HepG2 (cell line): ENCODE data around the gene ACSL6. TPM values are rescaled to one million over a fixed set of nuclear protein-coding genes. Genes with fewer than 3 reads are reported as not detected.

ENCODE experiments used
- ATAC-seq: fragments of 200-7000 bp; cut with Tn5 transposase; 3 replicates; pipeline ENCODE4 v1.9.1; 2020; ENCODE audit warnings: mild to moderate bottlenecking, moderate library complexity
- BruUV-seq: library from RNA; stranded (reverse); fragments of 400-500 nt; replicated peaks from 2 replicates; lab custom pipeline; 2021; lab: Mats Ljungman, UMichigan
- CTCF ChIA-PET: fragments of 300-600 bp; formaldehyde crosslinking; extraction: SDS; loops from one replicate; lab custom pipeline; 2021; ENCODE audit warnings: low total read pairs, inconsistent platforms, low intra/inter-chr PET ratio; lab: Yijun Ruan, JAX
- POLR2A ChIA-PET: fragments of 350-600 bp; sonication (Branson Sonifier 250); formaldehyde crosslinking; loops from one replicate; lab custom pipeline; 2020; ENCODE audit warnings: antibody characterized with exemption, inconsistent platforms; lab: Yijun Ruan, JAX
- DNase-seq: peaks from one replicate; pipeline ENCODE4 v3.0.0-alpha.2; 2015; ENCODE audit warnings: low spot score
- FAIRE-seq: peaks from 3 replicates; lab custom pipeline; 2011; peaks lifted over from hg19 to GRCh38; lab: Jason Lieb, UNC
- H2AFZ ChIP-seq: one replicate; pipeline ENCODE4 v1.6.1; 2011; ENCODE audit warnings: low read length, inconsistent platforms
- H3K27ac ChIP-seq: fragments of 300-600 bp; 3 replicates; pipeline ENCODE4 v1.8.0; 2011; ENCODE audit warnings: mixed run types, mild to moderate bottlenecking, mixed read lengths, low read length, inconsistent platforms; ENCODE audit not compliant: insufficient read depth; ENCODE audit errors: extremely low read length
- H3K27me3 ChIP-seq, 2 experiments: fragments of 200-600 bp in 1 of 2; 2 replicates in 1 of 2; 3 replicates in 1 of 2; pipeline versions ENCODE4 v1.6.0 to v1.8.0; 2011; ENCODE audit warnings: low read length in 2 of 2, mild to moderate bottlenecking in 2 of 2, moderate library complexity in 2 of 2, inconsistent platforms in 1 of 2; ENCODE audit not compliant: insufficient read depth in 2 of 2, control insufficient read depth in 1 of 2
- H3K36me3 ChIP-seq, 2 experiments: fragments of 200-600 bp in 1 of 2; replicated peaks in 1 of 2; 2 replicates in 1 of 2; 3 replicates in 1 of 2; pipeline versions ENCODE4 v1.5.1 to v1.8.0; 2011; ENCODE audit warnings: low read length in 2 of 2, inconsistent platforms in 1 of 2; ENCODE audit not compliant: insufficient read depth in 2 of 2, control insufficient read depth in 1 of 2
- H3K4me1 ChIP-seq: 2 replicates; pipeline ENCODE4 v1.5.1; 2012; ENCODE audit warnings: low read length, inconsistent platforms; ENCODE audit not compliant: insufficient read depth
- H3K4me2 ChIP-seq: 2 replicates; pipeline ENCODE4 v1.6.0; 2011; ENCODE audit warnings: low read depth, low read length, inconsistent platforms
- H3K4me3 ChIP-seq, 3 experiments: fragments of 200-600 bp in 1 of 3; sonication (generic), shearing (Covaris generic) in 1 of 3; replicated peaks in 1 of 3; 2 replicates each; pipeline ENCODE4 v1.5.1; 2011 to 2016; ENCODE audit warnings: low read length in 3 of 3, inconsistent platforms in 2 of 3, low read depth in 2 of 3, mild to moderate bottlenecking in 2 of 3, control low read depth in 1 of 3, mixed read lengths in 1 of 3; ENCODE audit not compliant: insufficient read depth in 1 of 3
- H3K79me2 ChIP-seq: one replicate; pipeline ENCODE4 v1.6.1; 2011; ENCODE audit warnings: low read length, inconsistent platforms; ENCODE audit not compliant: insufficient read depth
- H3K9ac ChIP-seq: 2 replicates; pipeline ENCODE4 v1.6.0; 2011; ENCODE audit warnings: mild to moderate bottlenecking, low read depth, low read length, inconsistent platforms; ENCODE audit not compliant: insufficient read depth
- H3K9me3 ChIP-seq: 2 replicates; pipeline ENCODE4 v1.5.1; 2012; ENCODE audit warnings: mild to moderate bottlenecking, low read length
- H4K20me1 ChIP-seq: 2 replicates; pipeline ENCODE4 v1.6.0; 2011; ENCODE audit warnings: inconsistent platforms, mild to moderate bottlenecking, low read length, moderate library complexity; ENCODE audit not compliant: insufficient read depth
- BRD4 ChIP-seq: sonication (generic); formaldehyde crosslinking; IDR thresholded peaks from 2 replicates; pipeline ENCODE4 v1.4.0; 2020; ENCODE audit warnings: missing genetic modification reagents
- FOXP1 ChIP-seq, 2 experiments: fragments of 450-650 bp in 1 of 2; IDR thresholded peaks; 2 replicates each; pipeline ENCODE4 v1.6.1; 2017 to 2018; ENCODE audit warnings: antibody characterized with exemption in 1 of 2
- HIVEP1 ChIP-seq: sonication (generic); formaldehyde crosslinking; IDR thresholded peaks from 2 replicates; pipeline ENCODE4 v1.4.0; 2020; ENCODE audit warnings: mild to moderate bottlenecking, missing genetic modification reagents
- PITX1 ChIP-seq: sonication (generic); formaldehyde crosslinking; IDR thresholded peaks from 2 replicates; pipeline ENCODE4 v1.5.1; 2020; ENCODE audit warnings: mild to moderate bottlenecking, missing genetic modification reagents
- ZNF766 ChIP-seq: sonication (generic); formaldehyde crosslinking; IDR thresholded peaks from 2 replicates; pipeline ENCODE4 v1.5.0; 2020; ENCODE audit warnings: missing genetic modification reagents, borderline replicate concordance
- WGBS: methylation state at CpG from one replicate; pipeline ENCODE4 v1.1.6; 2017; ENCODE audit warnings: low lambda C conversion rate; 5-methylcytosine and 5-hydroxymethylcytosine counted together
- in situ Hi-C: cut with HindIII; loops from 2 replicates; pipeline ENCODE4 v1.10.0; 2017; ENCODE audit warnings: low pct_unique_long_range_greater_than_20kb; ENCODE audit not compliant: extremely low pct_ligation_motif_present
- intact Hi-C: fragments of 100-400 bp; cut with micrococcal nuclease; formaldehyde crosslinking; loops from one replicate; pipeline ENCODE4 v1.10.0; 2022; ENCODE audit not compliant: unreplicated experiment
- polyA plus RNA-seq, 8 experiments: library from polyadenylated mRNA; depleted of rRNA in 3 of 8; stranded (reverse) in 7 of 8; unstranded in 1 of 8; fragments of >200 nt; fragmentation: Illumina TruSeq in 4 of 8; extraction: Trizol in 4 of 8; gene quantifications; 2 replicates each; pipeline versions ENCODE4 v1.2.1 to v1.2.3, GENCODE V29; 2011 to 2016; ENCODE audit warnings: low read depth in 4 of 8, missing spikeins in 1 of 8, mixed read lengths in 1 of 8; ENCODE audit not compliant: insufficient read depth in 1 of 8
- total RNA-seq, 5 experiments: library from RNA; depleted of rRNA; stranded (reverse); fragments of >200 nt; fragmentation: Illumina TruSeq; extraction: Trizol; gene quantifications; 2 replicates each; pipeline ENCODE4 v1.2.3, GENCODE V29; 2016; ENCODE audit warnings: low read depth in 1 of 5
- TF ChIP-seq, protein P1 (sequence below): sonication (generic); formaldehyde crosslinking; IDR thresholded peaks from 2 replicates; pipeline ENCODE4 v1.8.1; 2023; ENCODE audit warnings: missing genetic modification reagents, mild to moderate bottlenecking, borderline replicate concordance
- TF ChIP-seq, protein P2 (sequence below): sonication (generic); formaldehyde crosslinking; IDR thresholded peaks from 2 replicates; pipeline ENCODE4 v1.5.1; 2020; ENCODE audit warnings: mild to moderate bottlenecking, missing genetic modification reagents, moderate library complexity
- TF ChIP-seq, protein P3 (sequence below): sonication (generic); formaldehyde crosslinking; IDR thresholded peaks from 2 replicates; pipeline ENCODE4 v1.5.0; 2020; ENCODE audit warnings: missing genetic modification reagents

The ACSL6 gene
- total and polyA plus RNA-seq, 2 of the 13 experiments (the other 11 are each of a cell fraction or from before 2014, with no cell fraction given): 3.7 to 3.8 TPM

DNA sequence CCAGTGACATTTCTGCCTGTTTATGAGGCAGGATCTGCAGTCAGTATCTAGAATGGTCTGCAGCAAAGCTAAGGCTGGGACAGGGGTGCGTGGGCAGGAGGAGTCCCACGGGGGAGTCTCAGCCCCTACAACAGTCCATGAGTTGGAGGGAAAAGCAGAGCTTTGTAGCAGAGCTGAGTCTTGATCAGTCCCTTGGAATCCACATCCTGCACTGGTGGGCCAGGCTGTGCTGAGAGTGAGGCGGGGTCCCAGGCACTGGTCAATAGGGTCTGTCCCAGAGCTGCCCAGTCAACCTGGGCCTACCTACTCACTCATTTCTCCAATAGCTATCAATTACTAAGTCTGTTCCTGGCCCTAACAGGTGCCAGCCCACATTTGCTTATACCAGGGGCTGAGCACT is 5.9 kb downstream of the ACSL6 start:
- in situ Hi-C loops: loop anchor here (5.0 to 25.0 kb wide), 4 partner anchors 193 to 568 kb away; no protein-coding TSS in a partner anchor
- H4K20me1 ChIP-seq: no peaks in the 10 kb centered on the region
- FAIRE-seq (no peak), ATAC-seq (no peak), DNase-seq (no peak)
- intact Hi-C loops: no loop called here
- H2AFZ ChIP-seq: no peak overlapping the region
- no peak overlapping the region for H3K27ac ChIP-seq
- no peak overlapping the region for H3K9ac ChIP-seq
- POLR2A ChIA-PET: interaction anchor here (1.1 to 6.8 kb wide), 3 partner anchors 9 to 366 kb away, joined by 3 to 91 read pairs (median 5); partner anchors contain the start of gene FNIP1
- CTCF ChIA-PET: no interaction called here
- no peaks in the 10 kb centered on the region for H3K79me2 ChIP-seq
- no peak overlapping the region for H3K4me3 ChIP-seq
- H3K27me3 ChIP-seq: peaks cover 5 to 18% of the 10 kb centered on the region in 2 experiments; a peak in 3 of 5 replicates
- TF ChIP-seq, protein P1, sequence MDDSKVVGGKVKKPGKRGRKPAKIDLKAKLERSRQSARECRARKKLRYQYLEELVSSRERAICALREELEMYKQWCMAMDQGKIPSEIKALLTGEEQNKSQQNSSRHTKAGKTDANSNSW (CRISPR knock-in tag): no peak
- TF ChIP-seq BRD4 (CRISPR knock-in tag) (no peak), HIVEP1 (CRISPR knock-in tag) (no peak), ZNF766 (no peak), FOXP1 (IDR thresholded peaks at IDR 0.05) (no peak), FOXP1 (CRISPR knock-in tag; IDR thresholded peaks at IDR 0.05) (no peak), PITX1 (CRISPR knock-in tag) (no peak)
- TF ChIP-seq, protein P2, sequence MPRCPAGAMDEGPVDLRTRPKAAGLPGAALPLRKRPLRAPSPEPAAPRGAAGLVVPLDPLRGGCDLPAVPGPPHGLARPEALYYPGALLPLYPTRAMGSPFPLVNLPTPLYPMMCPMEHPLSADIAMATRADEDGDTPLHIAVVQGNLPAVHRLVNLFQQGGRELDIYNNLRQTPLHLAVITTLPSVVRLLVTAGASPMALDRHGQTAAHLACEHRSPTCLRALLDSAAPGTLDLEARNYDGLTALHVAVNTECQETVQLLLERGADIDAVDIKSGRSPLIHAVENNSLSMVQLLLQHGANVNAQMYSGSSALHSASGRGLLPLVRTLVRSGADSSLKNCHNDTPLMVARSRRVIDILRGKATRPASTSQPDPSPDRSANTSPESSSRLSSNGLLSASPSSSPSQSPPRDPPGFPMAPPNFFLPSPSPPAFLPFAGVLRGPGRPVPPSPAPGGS (CRISPR knock-in tag): no peak
- TF ChIP-seq, protein P3, sequence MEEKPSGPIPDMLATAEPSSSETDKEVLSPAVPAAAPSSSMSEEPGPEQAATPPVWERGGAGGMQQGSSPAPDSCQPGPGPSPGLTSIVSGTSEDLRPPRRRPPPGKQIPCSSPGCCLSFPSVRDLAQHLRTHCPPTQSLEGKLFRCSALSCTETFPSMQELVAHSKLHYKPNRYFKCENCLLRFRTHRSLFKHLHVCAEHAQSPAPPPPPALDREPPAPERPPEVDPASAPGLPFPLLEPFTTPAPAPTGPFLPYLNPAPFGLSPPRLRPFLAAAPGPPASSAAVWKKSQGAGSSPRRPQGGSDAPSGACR (CRISPR knock-in tag): no peak
- WGBS: 75% methylated on average over 2 of the region's 3 CpGs
- peaks cover 69% of the 10 kb centered on the region for H3K4me1 ChIP-seq
- no peak overlapping the region for H3K4me2 ChIP-seq
- H3K9me3 ChIP-seq: no peaks in the 10 kb centered on the region
- BruUV-seq: no TSS peak
- no peaks in the 10 kb centered on the region for H3K36me3 ChIP-seq
